Metanephros (tissue), 1 donor: ENCODE measurements around the gene ASB14. TPM values are rescaled to one million over a fixed set of nuclear protein-coding genes. Genes with fewer than 3 reads are reported as not detected.

Source experiments
- total RNA-seq: library from RNA; depleted of rRNA; stranded (reverse); fragments of >200 nt; gene quantifications from one replicate; pipeline ENCODE4 v1.2.3, GENCODE V29; 2014

Gene ASB14
- total RNA-seq, result 0.12 TPM

GRCh38 chr3:57292159-57292896, at the start of gene ASB14:
ASB14 (minus strand) TSS chr3:57292685; CDS start chr3:57292033, 652 bp downstream.

GRCh38 chr3:57227204-57227929, 65.1 kb downstream of the ASB14 start, which contains the start of gene APPL1:
APPL1 (plus strand) TSS chr3:57227729; CDS start chr3:57227884, 155 bp downstream.

Other genes starting within 250 kb of the ASB14 start
- not detected for gene SPATA12, start 232.0 kb downstream of the ASB14 start, total RNA-seq
- 45.2 TPM for gene IL17RD, start 127.3 kb downstream of the ASB14 start, total RNA-seq
- gene HESX1, start 92.7 kb downstream of the ASB14 start, total RNA-seq, result 0.76 TPM
- 66.7 TPM for gene APPL1, start 65.0 kb downstream of the ASB14 start, total RNA-seq